ENCODE results near the gene PABPN1. TPM values are rescaled to one million over a fixed set of nuclear protein-coding genes. Genes with fewer than 3 reads are reported as not detected.

PABPN1 gene
- total and polyA plus RNA-seq, 2 of the 13 experiments (the other 11 are each of a cell fraction or from before 2014, with no cell fraction given): 233 to 524 TPM

DNA sequence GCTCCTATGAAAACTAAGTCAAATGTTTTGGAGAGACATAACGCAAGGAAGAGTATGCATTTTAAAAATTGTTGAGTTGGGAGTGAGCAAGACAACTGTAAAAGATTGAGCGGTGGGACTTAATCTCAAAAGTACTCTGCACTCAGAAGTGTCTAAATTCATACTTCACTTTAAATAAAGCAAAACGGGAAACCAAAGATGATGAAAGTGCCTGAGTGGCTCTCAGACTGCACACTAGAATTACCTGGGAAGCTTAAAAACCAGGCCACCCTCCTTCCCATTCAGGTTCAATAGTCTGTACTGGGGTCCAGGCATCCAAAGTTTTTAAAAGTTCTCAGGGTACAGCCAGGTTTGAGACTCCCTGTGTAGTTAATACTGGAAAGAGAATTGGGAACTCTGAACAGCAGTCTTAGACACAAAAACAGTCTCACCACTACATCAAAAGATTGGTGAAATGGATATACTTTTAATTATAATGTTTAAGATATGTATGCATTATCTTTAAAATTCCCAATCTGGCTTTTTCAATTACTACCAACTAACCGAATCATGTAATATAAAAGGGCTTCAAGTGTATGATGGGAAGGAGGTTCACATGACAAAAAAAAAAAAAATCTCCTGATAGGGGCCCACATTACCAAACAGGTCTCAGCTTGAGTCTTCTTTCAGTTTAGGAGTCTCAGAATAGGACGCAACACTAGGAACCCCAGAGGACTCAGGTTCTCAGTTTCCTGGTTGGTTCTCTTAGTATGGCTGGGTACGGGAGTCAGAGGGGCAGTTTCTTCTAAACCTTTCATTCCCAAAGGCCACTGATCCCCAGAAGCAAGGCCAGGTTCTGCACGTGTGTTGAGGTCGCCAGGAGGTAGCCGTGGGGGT lies 36.4 kb upstream of the PABPN1 start:
- in situ Hi-C loops (cut with HindIII; ENCODE audit: extremely low pct_ligation_motif_present, low pct_unique_long_range_greater_than_20kb) (no loop called here), intact Hi-C loops (cut with micrococcal nuclease; ENCODE audit: unreplicated experiment) (no loop called here)
- H3K4me2 ChIP-seq (ENCODE audit: low read depth, low read length): peak overlapping the region; percentile 81
- DNase-seq (ENCODE audit: low spot score): peak; percentile 39
- no peaks in the 10 kb centered on the region; a peak in 1 of 5 replicates for H3K27me3 ChIP-seq (ENCODE audit: control insufficient read depth in 1 of 2, insufficient read depth in 2 of 2, low read length in 2 of 2)
- no peaks in the 10 kb centered on the region for H3K9me3 ChIP-seq (ENCODE audit: low read length)
- peak overlapping the region; percentile 85 for H3K9ac ChIP-seq (ENCODE audit: insufficient read depth, low read depth, low read length)
- peak overlapping the region; percentile 57 for H2AFZ ChIP-seq (ENCODE audit: low read length)
- H3K4me3 ChIP-seq (replicated peaks in 1 of 3; ENCODE audit: insufficient read depth in 1 of 3, low read depth in 2 of 3, low read length in 3 of 3): peak overlapping the region; percentile 83 to 96 (median 83)
- BruUV-seq (replicated peaks): TSS peak; percentile 60
- no peak; the same call in 2 of the 3 replicates for ATAC-seq
- peaks cover 32% of the 10 kb centered on the region for H3K4me1 ChIP-seq (ENCODE audit: insufficient read depth, low read length)
- WGBS (ENCODE audit: low lambda C conversion rate): 32% methylated on average over 9 of the region's 9 CpGs
- peaks cover 2 to 5% of the 10 kb centered on the region in 2 experiments; a peak in 1 of 5 replicates for H3K36me3 ChIP-seq (replicated peaks in 1 of 2; ENCODE audit: control insufficient read depth in 1 of 2, insufficient read depth in 2 of 2, low read length in 2 of 2)
- no peak for FAIRE-seq
- H3K79me2 ChIP-seq (ENCODE audit: insufficient read depth, low read length): peaks cover 19% of the 10 kb centered on the region
- no peaks in the 10 kb centered on the region for H4K20me1 ChIP-seq (ENCODE audit: insufficient read depth, low read length)
- peak overlapping the region; percentile 64 for H3K27ac ChIP-seq (ENCODE audit: extremely low read length, insufficient read depth, low read length)
- POLR2A ChIA-PET: interaction anchor here (1.1 to 9.2 kb wide), 11 partner anchors 10 to 271 kb away, joined by 3 to 165 read pairs (median 23); partner anchors contain the start of genes ACIN1, BCL2L2, C14orf119 and PABPN1
- CTCF ChIA-PET (ENCODE audit: low intra/inter-chr PET ratio, low total read pairs): no interaction called here
- TF ChIP-seq ZNF652 (CRISPR knock-in tag; IDR thresholded peaks at IDR 0.05; ENCODE audit: borderline replicate concordance, low read depth): no peak
- TF ChIP-seq ZNF720 (CRISPR knock-in tag; IDR thresholded peaks at IDR 0.05): no peak
- peak; percentile 34; the same call in 1 of the 2 replicates for TF ChIP-seq RBFOX2 (IDR thresholded peaks at IDR 0.05; ENCODE audit: low read depth, low read length)
- TF ChIP-seq SMYD3 (CRISPR knock-in tag; IDR thresholded peaks at IDR 0.05): 0 out of 2 replicates have a peak, but pooled peaks have one; percentile 33
- no peak for TF ChIP-seq ZNF160 (CRISPR knock-in tag; IDR thresholded peaks at IDR 0.05)
- no peak for TF ChIP-seq FLYWCH1 (CRISPR knock-in tag; IDR thresholded peaks at IDR 0.05)
- 0 out of 2 replicates have a peak, but pooled peaks have one; percentile 5 for TF ChIP-seq STAT6 (CRISPR knock-in tag; IDR thresholded peaks at IDR 0.05; ENCODE audit: borderline replicate concordance)
- no peak for TF ChIP-seq ZBTB7A (CRISPR knock-in tag; IDR thresholded peaks at IDR 0.05)
- TF ChIP-seq ZNF598 (CRISPR knock-in tag; IDR thresholded peaks at IDR 0.05; ENCODE audit: borderline replicate concordance): no peak
- TF ChIP-seq, protein P1, sequence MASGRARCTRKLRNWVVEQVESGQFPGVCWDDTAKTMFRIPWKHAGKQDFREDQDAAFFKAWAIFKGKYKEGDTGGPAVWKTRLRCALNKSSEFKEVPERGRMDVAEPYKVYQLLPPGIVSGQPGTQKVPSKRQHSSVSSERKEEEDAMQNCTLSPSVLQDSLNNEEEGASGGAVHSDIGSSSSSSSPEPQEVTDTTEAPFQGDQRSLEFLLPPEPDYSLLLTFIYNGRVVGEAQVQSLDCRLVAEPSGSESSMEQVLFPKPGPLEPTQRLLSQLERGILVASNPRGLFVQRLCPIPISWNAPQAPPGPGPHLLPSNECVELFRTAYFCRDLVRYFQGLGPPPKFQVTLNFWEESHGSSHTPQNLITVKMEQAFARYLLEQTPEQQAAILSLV (CRISPR knock-in tag; IDR thresholded peaks at IDR 0.05; ENCODE audit: borderline replicate concordance): no peak
- no peak for TF ChIP-seq ZFP36 (IDR thresholded peaks at IDR 0.05; ENCODE audit: borderline replicate concordance, low read depth, low read length, partially characterized antibody)
- TF ChIP-seq ZNF776 (CRISPR knock-in tag; IDR thresholded peaks at IDR 0.05): no peak
- 0 out of 2 replicates have a peak, but pooled peaks have one; percentile 63 for TF ChIP-seq THYN1 (CRISPR knock-in tag; IDR thresholded peaks at IDR 0.05; ENCODE audit: borderline replicate concordance, low read depth)
- no peak for TF ChIP-seq MEIS1 (CRISPR knock-in tag; IDR thresholded peaks at IDR 0.05; ENCODE audit: borderline replicate concordance)
- no peak for TF ChIP-seq ADNP (CRISPR knock-in tag; IDR thresholded peaks at IDR 0.05)
- 0 out of 2 replicates have a peak, but pooled peaks have one; percentile 29 for TF ChIP-seq NR2C2 (CRISPR knock-in tag; IDR thresholded peaks at IDR 0.05; ENCODE audit: borderline replicate concordance)
- peak; percentile 59 for TF ChIP-seq RARA (CRISPR knock-in tag; IDR thresholded peaks at IDR 0.05)
- TF ChIP-seq HCFC1 (IDR thresholded peaks at IDR 0.05; ENCODE audit: low read depth, low read length): no peak
- TF ChIP-seq AGO2 (optimal IDR thresholded peaks at IDR 0.05; ENCODE audit: low read depth, low read length): no peak
- TF ChIP-seq HDAC1 (CRISPR knock-in tag; IDR thresholded peaks at IDR 0.05): 0 out of 2 replicates have a peak, but pooled peaks have one; percentile 8
- TF ChIP-seq RCOR2 (CRISPR knock-in tag; IDR thresholded peaks at IDR 0.05): 0 out of 2 replicates have a peak, but pooled peaks have one; percentile 7
